LNCaP clone FGC (cell line): ENCODE data around the gene SLC35A4.

Experiments
- DNase-seq: peaks from one replicate; pipeline ENCODE4 v3.0.0-alpha.2; 2011; ENCODE audit warnings: low read depth
- H3K4me3 ChIP-seq: 2 replicates; pipeline ENCODE4 v1.5.1; 2011; ENCODE audit warnings: mild to moderate bottlenecking, low read depth, low read length, control low read depth
- CTCF ChIP-seq: IDR thresholded peaks from 2 replicates; pipeline ENCODE4 v1.5.1; 2012; ENCODE audit warnings: mild to moderate bottlenecking; ENCODE audit not compliant: control insufficient read depth, insufficient read depth; ENCODE audit errors: extremely low read depth

SLC35A4 gene

GRCh38 chr5:140565780-140566095, 1.1 kb downstream of the SLC35A4 start:
- no peak for TF ChIP-seq CTCF
- H3K4me3 ChIP-seq, result peak overlapping the region; percentile 80
- no peak for DNase-seq

- H3K4me3 ChIP-seq, result no peak overlapping the region
- no peak for DNase-seq
- no peak for TF ChIP-seq CTCF
Observed at GRCh38 chr5:140566665-140567064, 2.0 kb downstream of the SLC35A4 start.

DNA sequence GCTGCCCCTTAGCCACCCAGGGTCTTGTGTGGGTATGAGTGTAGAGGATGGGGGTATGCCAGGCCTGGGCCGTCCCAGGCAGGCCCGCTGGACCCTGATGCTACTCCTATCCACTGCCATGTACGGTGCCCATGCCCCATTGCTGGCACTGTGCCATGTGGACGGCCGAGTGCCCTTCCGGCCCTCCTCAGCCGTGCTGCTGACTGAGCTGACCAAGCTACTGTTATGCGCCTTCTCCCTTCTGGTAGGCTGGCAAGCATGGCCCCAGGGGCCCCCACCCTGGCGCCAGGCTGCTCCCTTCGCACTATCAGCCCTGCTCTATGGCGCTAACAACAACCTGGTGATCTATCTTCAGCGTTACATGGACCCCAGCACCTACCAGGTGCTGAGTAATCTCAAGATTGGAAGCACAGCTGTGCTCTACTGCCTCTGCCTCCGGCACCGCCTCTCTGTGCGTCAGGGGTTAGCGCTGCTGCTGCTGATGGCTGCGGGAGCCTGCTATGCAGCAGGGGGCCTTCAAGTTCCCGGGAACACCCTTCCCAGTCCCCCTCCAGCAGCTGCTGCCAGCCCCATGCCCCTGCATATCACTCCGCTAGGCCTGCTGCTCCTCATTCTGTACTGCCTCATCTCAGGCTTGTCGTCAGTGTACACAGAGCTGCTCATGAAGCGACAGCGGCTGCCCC, 2.6 kb downstream of the SLC35A4 start:
- H3K4me3 ChIP-seq, result no peak overlapping the region
- TF ChIP-seq CTCF, result no peak
- DNase-seq, result no peak

GRCh38 chr5:140567871-140568270, 3.2 kb downstream of the SLC35A4 start:
- H3K4me3 ChIP-seq, result no peak overlapping the region
- no peak for DNase-seq
- TF ChIP-seq CTCF, result no peak

DNA sequence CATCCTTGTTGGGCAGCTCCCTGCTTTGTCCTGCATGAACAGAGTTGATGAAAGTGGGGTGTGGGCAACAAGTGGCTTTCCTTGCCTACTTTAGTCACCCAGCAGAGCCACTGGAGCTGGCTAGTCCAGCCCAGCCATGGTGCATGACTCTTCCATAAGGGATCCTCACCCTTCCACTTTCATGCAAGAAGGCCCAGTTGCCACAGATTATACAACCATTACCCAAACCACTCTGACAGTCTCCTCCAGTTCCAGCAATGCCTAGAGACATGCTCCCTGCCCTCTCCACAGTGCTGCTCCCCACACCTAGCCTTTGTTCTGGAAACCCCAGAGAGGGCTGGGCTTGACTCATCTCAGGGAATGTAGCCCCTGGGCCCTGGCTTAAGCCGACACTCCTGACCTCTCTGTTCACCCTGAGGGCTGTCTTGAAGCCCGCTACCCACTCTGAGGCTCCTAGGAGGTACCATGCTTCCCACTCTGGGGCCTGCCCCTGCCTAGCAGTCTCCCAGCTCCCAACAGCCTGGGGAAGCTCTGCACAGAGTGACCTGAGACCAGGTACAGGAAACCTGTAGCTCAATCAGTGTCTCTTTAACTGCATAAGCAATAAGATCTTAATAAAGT, 3.9 kb downstream of the SLC35A4 start:
- no peak overlapping the region for H3K4me3 ChIP-seq
- no peak for TF ChIP-seq CTCF
- DNase-seq, result no peak

DNA sequence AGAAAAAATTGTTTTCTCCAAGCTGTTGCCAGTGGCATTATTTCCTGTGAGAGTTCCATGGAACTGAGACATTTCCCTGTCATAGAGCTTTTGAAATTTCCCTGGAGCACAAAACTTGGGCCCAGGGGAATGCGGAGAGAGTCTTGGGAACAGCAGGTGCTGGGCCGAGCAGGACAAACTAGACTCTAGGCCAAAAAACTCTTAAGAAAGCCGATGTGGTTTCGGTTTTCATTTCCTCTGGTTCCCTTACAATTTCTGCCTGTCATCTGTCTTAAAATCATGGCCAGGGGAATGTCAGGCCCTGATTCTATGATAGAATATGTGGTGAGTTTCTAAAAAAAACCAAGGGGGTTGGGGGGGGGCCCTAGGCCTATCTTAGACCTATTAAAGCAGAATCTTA, 4.6 kb downstream of the SLC35A4 start:
- DNase-seq, result no peak
- no peak overlapping the region for H3K4me3 ChIP-seq
- TF ChIP-seq CTCF, result no peak

GRCh38 chr5:140570058-140570457, 5.4 kb downstream of the SLC35A4 start:
- no peak for TF ChIP-seq CTCF
- no peak overlapping the region for H3K4me3 ChIP-seq
- DNase-seq, result no peak
